ENCODE data around the gene COG1. TPM values are rescaled to one million over a fixed set of nuclear protein-coding genes. Genes with fewer than 3 reads are reported as not detected.

The COG1 gene
- total RNA-seq, 2 experiments from 2014 or later: 38.3 to 44.1 TPM

GRCh38 chr17:73232587-73233373 lies 39.9 kb downstream of the COG1 start:
- peaks cover 51% of the 10 kb centered on the region for H3K4me1 ChIP-seq (ENCODE audit: insufficient read depth, low read length, poor library complexity, severe bottlenecking)
- no peak for TF ChIP-seq CTCF (conservative IDR thresholded peaks at IDR 0.05; ENCODE audit: low read length)
- no peak for TF ChIP-seq EZH2phosphoT487 (IDR thresholded peaks at IDR 0.05; ENCODE audit: borderline replicate concordance, low read depth, low read length)
- intact Hi-C loops (cut with micrococcal nuclease; ENCODE audit: unreplicated experiment): loop anchor here (1.0 to 2.0 kb wide), 3 partner anchors 41 to 508 kb away; no protein-coding TSS in a partner anchor
- H4K20me1 ChIP-seq (ENCODE audit: insufficient read depth, low read length): peaks cover 25% of the 10 kb centered on the region
- CTCF ChIA-PET (ENCODE audit: unreplicated experiment): interaction anchor here (0.6 to 2.8 kb wide), 2 partner anchors 505 to 507 kb away, joined by 4 to 9 read pairs; no protein-coding TSS in a partner anchor
- peak overlapping the region; percentile 43 for H3K27ac ChIP-seq (ENCODE audit: low read depth, low read length, poor library complexity, severe bottlenecking)
- POLR2A ChIA-PET: interaction anchor here (0.5 to 3.3 kb wide), 7 partner anchors 10 to 1147 kb away, joined by 3 to 19 read pairs (median 5); no protein-coding TSS in a partner anchor
- no TSS peak for BruUV-seq (replicated peaks)
- peak overlapping the region; percentile 57 for H2AFZ ChIP-seq (ENCODE audit: low read length)
- DNase-seq (ENCODE audit: low spot score): peak; percentile 58
- H3K9me3 ChIP-seq (ENCODE audit: low read length): no peaks in the 10 kb centered on the region
- no peaks in the 10 kb centered on the region for H3K9me2 ChIP-seq (ENCODE audit: insufficient read depth, low read length)
- peaks cover 46% of the 10 kb centered on the region for H3K36me3 ChIP-seq (ENCODE audit: insufficient read depth, low read length)
- peaks cover 72% of the 10 kb centered on the region for H3K79me2 ChIP-seq (ENCODE audit: insufficient read depth, low read depth, low read length)
- peak overlapping the region; percentile 83 for H3K4me3 ChIP-seq (ENCODE audit: low read depth, low read length, poor library complexity, severe bottlenecking)
- peak overlapping the region; percentile 87 for H3K4me2 ChIP-seq (ENCODE audit: low read length)

- H3K36me3 ChIP-seq (ENCODE audit: insufficient read depth, low read length): peaks cover 54% of the 10 kb centered on the region
- intact Hi-C loops (cut with micrococcal nuclease; ENCODE audit: unreplicated experiment): no loop called here
- no peak overlapping the region for H2AFZ ChIP-seq (ENCODE audit: low read length)
- no peak overlapping the region for H3K4me3 ChIP-seq (ENCODE audit: low read depth, low read length, poor library complexity, severe bottlenecking)
- no TSS peak for BruUV-seq (replicated peaks)
- no peak for TF ChIP-seq EZH2phosphoT487 (IDR thresholded peaks at IDR 0.05; ENCODE audit: borderline replicate concordance, low read depth, low read length)
- TF ChIP-seq CTCF (conservative IDR thresholded peaks at IDR 0.05; ENCODE audit: low read length): no peak
- no peak for DNase-seq (ENCODE audit: low spot score)
- peaks cover 9% of the 10 kb centered on the region; the same call in 1 of the 2 replicates for H4K20me1 ChIP-seq (ENCODE audit: insufficient read depth, low read length)
- H3K9me2 ChIP-seq (ENCODE audit: insufficient read depth, low read length): no peaks in the 10 kb centered on the region
- peaks cover 41% of the 10 kb centered on the region for H3K4me1 ChIP-seq (ENCODE audit: insufficient read depth, low read length, poor library complexity, severe bottlenecking)
- POLR2A ChIA-PET: interaction anchor here (1.1 kb wide), 1 partner anchor 13 kb away, joined by 3 read pairs; no protein-coding TSS in a partner anchor
- H3K27ac ChIP-seq (ENCODE audit: low read depth, low read length, poor library complexity, severe bottlenecking): no peak overlapping the region
- CTCF ChIA-PET (ENCODE audit: unreplicated experiment): no interaction called here
- H3K79me2 ChIP-seq (ENCODE audit: insufficient read depth, low read depth, low read length): peaks cover 64% of the 10 kb centered on the region
- H3K9me3 ChIP-seq (ENCODE audit: low read length): no peaks in the 10 kb centered on the region
- H3K4me2 ChIP-seq (ENCODE audit: low read length): no peak overlapping the region
These were observed 41.9 kb downstream of the COG1 start for GRCh38 chr17:73234736-73235135.

GRCh38 chr17:73237714-73238113 lies 44.9 kb downstream of the COG1 start:
- BruUV-seq (replicated peaks): no TSS peak
- Histone ChIP-seq H4K20me1 (ENCODE audit: insufficient read depth, low read length) (no peaks in the 10 kb centered on the region), H3K4me2 (ENCODE audit: low read length) (peak overlapping the region; percentile 21), H3K36me3 (ENCODE audit: insufficient read depth, low read length) (peaks cover 81% of the 10 kb centered on the region), H2AFZ (ENCODE audit: low read length) (no peak overlapping the region), H3K9me2 (ENCODE audit: insufficient read depth, low read length) (no peaks in the 10 kb centered on the region), H3K9me3 (ENCODE audit: low read length) (no peaks in the 10 kb centered on the region), H3K79me2 (ENCODE audit: insufficient read depth, low read depth, low read length) (peaks cover 39% of the 10 kb centered on the region), H3K4me3 (ENCODE audit: low read depth, low read length, poor library complexity, severe bottlenecking) (no peak overlapping the region), H3K4me1 (ENCODE audit: insufficient read depth, low read length, poor library complexity, severe bottlenecking) (peaks cover 28% of the 10 kb centered on the region), H3K27ac (ENCODE audit: low read depth, low read length, poor library complexity, severe bottlenecking) (no peak overlapping the region)
- ChIA-PET CTCF (ENCODE audit: unreplicated experiment) (no interaction called here), POLR2A (interaction anchor here (0.7 kb wide), 1 partner anchor 10 kb away, joined by 3 read pairs; no protein-coding TSS in a partner anchor)
- no peak for DNase-seq (ENCODE audit: low spot score)
- no peak for TF ChIP-seq EZH2phosphoT487 (IDR thresholded peaks at IDR 0.05; ENCODE audit: borderline replicate concordance, low read depth, low read length)
- TF ChIP-seq CTCF (conservative IDR thresholded peaks at IDR 0.05; ENCODE audit: low read length): no peak
- intact Hi-C loops (cut with micrococcal nuclease; ENCODE audit: unreplicated experiment): no loop called here
